ENCODE measurements around the gene ECHDC1. TPM values are rescaled to one million over a fixed set of nuclear protein-coding genes. Genes with fewer than 3 reads are reported as not detected.

The ECHDC1 gene
- total RNA-seq, 1 experiment from 2014 or later: 47.2 TPM

DNA sequence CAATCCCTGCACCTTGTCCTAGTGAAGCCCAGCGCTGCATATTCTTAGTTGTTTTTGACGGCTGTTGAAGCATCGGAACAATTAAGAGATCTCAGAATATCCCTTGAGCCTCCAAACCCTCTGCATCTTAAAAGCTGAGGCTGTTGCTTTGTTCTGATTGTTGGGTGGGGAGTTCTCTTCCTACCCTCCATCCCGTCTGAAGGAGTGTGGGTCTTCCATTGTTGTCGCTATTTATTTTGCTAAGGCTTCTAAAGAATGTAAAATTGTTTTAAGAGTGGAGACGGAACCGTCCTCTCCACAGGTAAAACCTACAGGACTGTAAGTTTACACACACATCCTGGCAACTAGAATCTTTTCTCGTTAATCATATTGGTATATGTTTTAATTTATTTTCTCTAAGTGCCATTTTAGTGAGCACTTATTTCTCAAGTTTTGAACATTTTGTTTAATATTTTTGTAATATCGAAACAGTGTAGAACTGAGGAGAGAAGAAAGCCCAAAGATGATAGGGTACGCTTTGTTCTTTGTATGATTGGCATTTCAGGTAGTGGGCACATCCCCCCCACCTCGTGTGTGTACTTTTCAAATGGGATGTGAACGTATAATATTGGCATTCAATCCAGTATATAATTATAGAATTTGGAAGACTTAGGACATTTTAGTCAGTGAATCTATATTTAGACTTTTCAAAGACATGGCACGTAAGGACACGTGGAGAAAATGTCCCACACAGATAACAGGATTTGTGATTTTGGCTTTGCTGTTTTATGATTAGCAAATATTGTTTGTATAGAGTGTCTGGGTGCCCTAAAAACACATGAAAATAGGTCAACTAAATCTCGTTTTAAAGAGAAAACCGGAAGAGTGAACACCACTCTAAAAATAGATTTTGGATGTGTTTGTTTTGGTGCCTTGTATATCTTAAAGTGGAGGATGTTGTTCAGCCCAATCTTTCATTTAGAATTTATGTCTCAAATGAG lies 75.5 kb downstream of the ECHDC1 start:
- TSS peak; percentile 45 for BruUV-seq (replicated peaks)
- H3K27ac ChIP-seq (ENCODE audit: low read depth, low read length): peak overlapping the region; percentile 90
- no peaks in the 10 kb centered on the region for H3K27me3 ChIP-seq (ENCODE audit: insufficient read depth, low read length)
- H3K4me2 ChIP-seq (ENCODE audit: low read length): peak overlapping the region; percentile 96
- H3K9me3 ChIP-seq (ENCODE audit: control insufficient read depth in 1 of 2, insufficient read depth in 1 of 2, low read depth in 1 of 2, low read length in 2 of 2): no peaks in the 10 kb centered on the region
- H2AFZ ChIP-seq (ENCODE audit: low read depth, low read length, poor library complexity, severe bottlenecking): no peak overlapping the region
- H3K79me2 ChIP-seq (ENCODE audit: insufficient read depth, low read length): peaks cover 56% of the 10 kb centered on the region
- TF ChIP-seq SP1 (IDR thresholded peaks at IDR 0.05; ENCODE audit: low read depth) (no peak), SIN3A (IDR thresholded peaks at IDR 0.05; ENCODE audit: low read depth) (0 out of 2 replicates have a peak, but pooled peaks have one; percentile 16), RAD21 (IDR thresholded peaks at IDR 0.05; ENCODE audit: low read depth) (no peak)
- DNase-seq (ENCODE audit: low read depth, low spot score) (no peak), ATAC-seq (no peak)
- no peaks in the 10 kb centered on the region for H3K36me3 ChIP-seq (ENCODE audit: control insufficient read depth in 1 of 2, insufficient read depth in 2 of 2, low read length in 2 of 2)
- intact Hi-C loops (cut with micrococcal nuclease): no loop called here
- no peaks in the 10 kb centered on the region for H4K20me1 ChIP-seq (ENCODE audit: insufficient read depth)
- H3K9me2 ChIP-seq (ENCODE audit: insufficient read depth): no peaks in the 10 kb centered on the region
- ChIA-PET CTCF (interaction anchor here (1.7 to 1.8 kb wide), 2 partner anchors 16 to 268 kb away, joined by 3 to 6 read pairs; no protein-coding TSS in a partner anchor), POLR2A (interaction anchor here (0.7 to 1.0 kb wide), 2 partner anchors 12 to 22 kb away, joined by 3 read pairs; no protein-coding TSS in a partner anchor), RAD21 (ENCODE audit: low non-redundant PET in 1 of 2, low total read pairs in 2 of 2, uncharacterized antibody in 2 of 2, unreplicated experiment in 2 of 2) (no interaction called here)
- H3K4me1 ChIP-seq (ENCODE audit: control insufficient read depth in 1 of 2, insufficient read depth in 2 of 2, low read length in 2 of 2): peaks cover 3 to 13% of the 10 kb centered on the region in 2 experiments; a peak in 3 of 4 replicates
- peak overlapping the region; percentile 75 to 76 for H3K4me3 ChIP-seq (replicated peaks in 1 of 2; ENCODE audit: low read depth in 1 of 2, low read length in 2 of 2)
- peak overlapping the region; percentile 80 for H3K9ac ChIP-seq (ENCODE audit: low read length)

DNA sequence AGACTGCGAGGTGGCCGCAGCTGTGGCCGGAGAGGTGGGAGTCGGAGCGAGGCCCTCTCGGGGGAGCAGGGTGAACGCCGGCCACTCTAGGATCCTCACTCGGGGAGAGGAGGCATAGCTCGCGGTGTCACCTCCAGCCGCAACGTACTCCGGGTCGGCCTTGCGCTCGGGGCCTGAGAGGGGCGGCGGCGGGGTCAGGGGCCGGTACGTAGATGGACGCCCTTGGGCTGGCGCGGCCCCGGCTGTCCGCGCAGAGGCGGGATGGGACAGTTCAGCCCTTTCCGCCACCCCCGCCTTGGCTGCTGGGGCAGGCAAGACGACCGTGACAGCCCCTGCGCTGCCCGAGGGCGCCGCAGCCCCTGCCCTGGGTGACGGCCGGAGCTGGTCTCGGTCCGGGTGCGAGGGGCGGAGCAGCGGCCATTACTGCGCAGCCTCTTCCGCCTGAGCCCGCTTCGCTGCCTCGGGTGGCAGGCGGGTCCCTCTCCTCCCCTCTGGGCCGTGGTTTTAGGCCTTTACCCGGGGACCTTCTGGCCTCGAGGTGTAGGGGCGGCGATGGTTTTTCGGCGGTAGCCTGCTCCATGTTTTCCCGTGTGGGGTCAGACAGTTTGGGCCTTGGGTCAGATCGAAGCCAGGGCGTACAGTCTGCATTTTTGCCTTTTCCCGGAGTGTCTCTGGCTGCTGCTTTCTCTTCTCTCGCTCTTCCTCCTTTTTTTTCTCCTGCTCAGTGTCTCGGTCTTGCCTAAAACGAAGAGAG lies 76.3 kb downstream of the ECHDC1 start:
- Histone ChIP-seq H3K27ac (ENCODE audit: low read depth, low read length) (peak overlapping the region; percentile 90), H3K9me2 (ENCODE audit: insufficient read depth) (no peaks in the 10 kb centered on the region), H3K4me3 (replicated peaks in 1 of 2; ENCODE audit: low read depth in 1 of 2, low read length in 2 of 2) (peak overlapping the region; percentile 75 to 76), H3K79me2 (ENCODE audit: insufficient read depth, low read length) (peaks cover 47% of the 10 kb centered on the region), H3K36me3 (ENCODE audit: control insufficient read depth in 1 of 2, insufficient read depth in 2 of 2, low read length in 2 of 2) (no peaks in the 10 kb centered on the region), H3K9ac (ENCODE audit: low read length) (peak overlapping the region; percentile 80), H4K20me1 (ENCODE audit: insufficient read depth) (no peaks in the 10 kb centered on the region), H3K9me3 (ENCODE audit: control insufficient read depth in 1 of 2, insufficient read depth in 1 of 2, low read depth in 1 of 2, low read length in 2 of 2) (no peaks in the 10 kb centered on the region), H3K4me2 (ENCODE audit: low read length) (peak overlapping the region; percentile 96), H3K27me3 (ENCODE audit: insufficient read depth, low read length) (no peaks in the 10 kb centered on the region), H2AFZ (ENCODE audit: low read depth, low read length, poor library complexity, severe bottlenecking) (peak overlapping the region; percentile 49), H3K4me1 (ENCODE audit: control insufficient read depth in 1 of 2, insufficient read depth in 2 of 2, low read length in 2 of 2) (peaks cover 3 to 13% of the 10 kb centered on the region in 2 experiments; a peak in 3 of 4 replicates)
- ChIA-PET POLR2A (interaction anchor here (0.6 to 1.2 kb wide), 7 partner anchors 12 to 282 kb away, joined by 3 to 4 read pairs (median 3); no protein-coding TSS in a partner anchor), CTCF (interaction anchor here (0.6 to 1.8 kb wide), 17 partner anchors 9 to 757 kb away, joined by 3 to 17 read pairs (median 5); no protein-coding TSS in a partner anchor), RAD21 (ENCODE audit: low non-redundant PET in 1 of 2, low total read pairs in 2 of 2, uncharacterized antibody in 2 of 2, unreplicated experiment in 2 of 2) (interaction anchor here (0.6 to 1.4 kb wide), 3 partner anchors 76 to 373 kb away, joined by 3 to 6 read pairs (median 4); no protein-coding TSS in a partner anchor)
- TF ChIP-seq, protein P1, sequence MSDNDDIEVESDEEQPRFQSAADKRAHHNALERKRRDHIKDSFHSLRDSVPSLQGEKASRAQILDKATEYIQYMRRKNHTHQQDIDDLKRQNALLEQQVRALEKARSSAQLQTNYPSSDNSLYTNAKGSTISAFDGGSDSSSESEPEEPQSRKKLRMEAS (IDR thresholded peaks at IDR 0.05): peak; percentile 5; the same call in 1 of the 2 replicates
- TF ChIP-seq JUND (IDR thresholded peaks at IDR 0.05) (no peak), ELF1 (IDR thresholded peaks at IDR 0.05; ENCODE audit: borderline replicate concordance, low read depth) (no peak), POLR2AphosphoS5 (IDR thresholded peaks at IDR 0.05; ENCODE audit: low read depth, low read length) (peak; percentile 93; the same call in 1 of the 2 replicates), SRF (IDR thresholded peaks at IDR 0.05; ENCODE audit: low read depth) (no peak), EZH2phosphoT487 (IDR thresholded peaks at IDR 0.05; ENCODE audit: borderline replicate concordance) (no peak), SP1 (IDR thresholded peaks at IDR 0.05; ENCODE audit: low read depth) (no peak), SIN3A (IDR thresholded peaks at IDR 0.05; ENCODE audit: low read depth) (peak; percentile 60), YY1 (IDR thresholded peaks at IDR 0.05; ENCODE audit: extremely low read depth, insufficient replicate concordance, low read depth, low read length) (peak; percentile 89), ZFX (IDR thresholded peaks at IDR 0.05) (peak; percentile 92)
- TF ChIP-seq, protein P2, sequence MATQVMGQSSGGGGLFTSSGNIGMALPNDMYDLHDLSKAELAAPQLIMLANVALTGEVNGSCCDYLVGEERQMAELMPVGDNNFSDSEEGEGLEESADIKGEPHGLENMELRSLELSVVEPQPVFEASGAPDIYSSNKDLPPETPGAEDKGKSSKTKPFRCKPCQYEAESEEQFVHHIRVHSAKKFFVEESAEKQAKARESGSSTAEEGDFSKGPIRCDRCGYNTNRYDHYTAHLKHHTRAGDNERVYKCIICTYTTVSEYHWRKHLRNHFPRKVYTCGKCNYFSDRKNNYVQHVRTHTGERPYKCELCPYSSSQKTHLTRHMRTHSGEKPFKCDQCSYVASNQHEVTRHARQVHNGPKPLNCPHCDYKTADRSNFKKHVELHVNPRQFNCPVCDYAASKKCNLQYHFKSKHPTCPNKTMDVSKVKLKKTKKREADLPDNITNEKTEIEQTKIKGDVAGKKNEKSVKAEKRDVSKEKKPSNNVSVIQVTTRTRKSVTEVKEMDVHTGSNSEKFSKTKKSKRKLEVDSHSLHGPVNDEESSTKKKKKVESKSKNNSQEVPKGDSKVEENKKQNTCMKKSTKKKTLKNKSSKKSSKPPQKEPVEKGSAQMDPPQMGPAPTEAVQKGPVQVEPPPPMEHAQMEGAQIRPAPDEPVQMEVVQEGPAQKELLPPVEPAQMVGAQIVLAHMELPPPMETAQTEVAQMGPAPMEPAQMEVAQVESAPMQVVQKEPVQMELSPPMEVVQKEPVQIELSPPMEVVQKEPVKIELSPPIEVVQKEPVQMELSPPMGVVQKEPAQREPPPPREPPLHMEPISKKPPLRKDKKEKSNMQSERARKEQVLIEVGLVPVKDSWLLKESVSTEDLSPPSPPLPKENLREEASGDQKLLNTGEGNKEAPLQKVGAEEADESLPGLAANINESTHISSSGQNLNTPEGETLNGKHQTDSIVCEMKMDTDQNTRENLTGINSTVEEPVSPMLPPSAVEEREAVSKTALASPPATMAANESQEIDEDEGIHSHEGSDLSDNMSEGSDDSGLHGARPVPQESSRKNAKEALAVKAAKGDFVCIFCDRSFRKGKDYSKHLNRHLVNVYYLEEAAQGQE (IDR thresholded peaks at IDR 0.05; ENCODE audit: low read depth): no peak
- no TSS peak for BruUV-seq (replicated peaks)
- DNase-seq (ENCODE audit: low read depth, low spot score): peak; percentile 13
- ATAC-seq: peak; percentile 83
- intact Hi-C loops (cut with micrococcal nuclease): no loop called here

Measured in HCT116 (cell line).